UCSD-AML1 (cell line): ENCODE data around the gene C1orf226.

ENCODE experiments used
- DNase-seq: peaks from one replicate; lab custom pipeline; 2025; ENCODE audit not compliant: unreplicated experiment; lab: John Stamatoyannopoulos, UW

C1orf226 gene

GRCh38 chr1:162365284-162366020 lies 16.1 kb upstream of the C1orf226 start:
- no peak for DNase-seq

- no peak for DNase-seq
Observed at GRCh38 chr1:162366149-162366548, 15.4 kb upstream of the C1orf226 start.

- DNase-seq = no peak
Observed at GRCh38 chr1:162366671-162367070, 14.9 kb upstream of the C1orf226 start.

GRCh38 chr1:162367073-162367472 lies 14.5 kb upstream of the C1orf226 start:
- DNase-seq = no peak

- no peak for DNase-seq
Observed at GRCh38 chr1:162367772-162368171, 13.8 kb upstream of the C1orf226 start.

GRCh38 chr1:162368451-162368850 lies 13.1 kb upstream of the C1orf226 start:
- no peak for DNase-seq

- no peak for DNase-seq
Observed at GRCh38 chr1:162369571-162369970, 12.0 kb upstream of the C1orf226 start.

GRCh38 chr1:162370161-162370560 lies 11.4 kb upstream of the C1orf226 start:
- no peak for DNase-seq

- no peak for DNase-seq
Observed at GRCh38 chr1:162370721-162371120, 10.8 kb upstream of the C1orf226 start.

GRCh38 chr1:162371611-162372010 lies 9.9 kb upstream of the C1orf226 start:
- DNase-seq = no peak

GRCh38 chr1:162372159-162373071 lies 9.1 kb upstream of the C1orf226 start:
- DNase-seq = no peak

GRCh38 chr1:162373072-162373427 lies 8.5 kb upstream of the C1orf226 start:
- no peak for DNase-seq

GRCh38 chr1:162373541-162374260 lies 7.8 kb upstream of the C1orf226 start:
- DNase-seq = no peak

- no peak for DNase-seq
Observed at GRCh38 chr1:162374406-162374805, 7.1 kb upstream of the C1orf226 start.

GRCh38 chr1:162375463-162375862 lies 6.1 kb upstream of the C1orf226 start:
- DNase-seq = no peak

GRCh38 chr1:162376691-162377090 lies 4.8 kb upstream of the C1orf226 start, which contains the start of gene SPATA46:
SPATA46 (minus strand) TSS chr1:162376854; CDS start chr1:162376790, 64 bp downstream.
- DNase-seq = no peak

GRCh38 chr1:162380061-162380846 lies 1.3 kb upstream of the C1orf226 start:
- no peak for DNase-seq

- no peak for DNase-seq
Observed at GRCh38 chr1:162381941-162382750, 618 bp downstream of the C1orf226 start.

- DNase-seq = no peak
Observed at GRCh38 chr1:162383091-162383490, 1.6 kb downstream of the C1orf226 start.

- no peak for DNase-seq
Observed at GRCh38 chr1:162383516-162383915, 2.0 kb downstream of the C1orf226 start.
